GM19438 (cell line): ENCODE measurements around the gene SERGEF.

Experiments
- ATAC-seq: cut with Tn5 transposase; IDR thresholded peaks from one replicate; pipeline ENCODE4 v1.9.1; 2021; ENCODE audit warnings: low read depth; ENCODE audit not compliant: unreplicated experiment

Gene SERGEF

GRCh38 chr11:17760102-17761029, 252.5 kb downstream of the SERGEF start:
- ATAC-seq, result peak; percentile 80

- ATAC-seq, result no peak
Measured at GRCh38 chr11:17755891-17756290, 257.0 kb downstream of the SERGEF start.

- no peak for ATAC-seq
Measured at GRCh38 chr11:17753641-17754040, 259.2 kb downstream of the SERGEF start.

GRCh38 chr11:17753153-17753552, 259.7 kb downstream of the SERGEF start:
- ATAC-seq, result no peak

- ATAC-seq, result no peak
Measured at GRCh38 chr11:17752144-17752543, 260.7 kb downstream of the SERGEF start.

GRCh38 chr11:17751558-17751957, 261.3 kb downstream of the SERGEF start:
- ATAC-seq, result no peak

- no peak for ATAC-seq
Measured at GRCh38 chr11:17750801-17751165, 262.1 kb downstream of the SERGEF start.

GRCh38 chr11:17750013-17750800, 262.6 kb downstream of the SERGEF start:
- no peak for ATAC-seq

- no peak for ATAC-seq
Measured at GRCh38 chr11:17748761-17749721, 263.8 kb downstream of the SERGEF start.

GRCh38 chr11:17748044-17748443, 264.8 kb downstream of the SERGEF start:
- ATAC-seq, result no peak

GRCh38 chr11:17747131-17747955, 265.5 kb downstream of the SERGEF start:
- no peak for ATAC-seq

- ATAC-seq, result no peak
Measured at GRCh38 chr11:17746096-17746495, 266.8 kb downstream of the SERGEF start.

- ATAC-seq, result no peak
Measured at GRCh38 chr11:17745023-17745772, 267.6 kb downstream of the SERGEF start.

GRCh38 chr11:17744151-17744940, 268.5 kb downstream of the SERGEF start:
- no peak for ATAC-seq

- ATAC-seq, result no peak
Measured at GRCh38 chr11:17743808-17744119, 269.1 kb downstream of the SERGEF start.

- ATAC-seq, result no peak
Measured at GRCh38 chr11:17743026-17743807, 269.6 kb downstream of the SERGEF start.

- no peak for ATAC-seq
Measured at GRCh38 chr11:17742019-17742418, 270.8 kb downstream of the SERGEF start.

- ATAC-seq, result no peak
Measured at GRCh38 chr11:17741487-17741886, 271.4 kb downstream of the SERGEF start.
